ENCODE results near the gene ANKRD12.
A peak's percentile ranks its signal among the peaks of the same experiment; 100 is the strongest.

- peak in 2 of 4 experiments; percentile 9 to 52 for TF ChIP-seq CTCF (IDR thresholded peaks at IDR 0.05)
- peak; percentile 32 to 41 for TF ChIP-seq POLR2A (IDR thresholded peaks at IDR 0.05)
Measured at GRCh38 chr18:9334329-9334972, 197.9 kb downstream of the ANKRD12 start, which contains the start of gene TWSG1.

Data from sigmoid colon (tissue), 3 donors.